Liver (tissue), 9 donors: ENCODE data around the gene ARMS2. TPM values are rescaled to one million over a fixed set of nuclear protein-coding genes. Genes with fewer than 3 reads are reported as not detected.
A peak's percentile ranks its signal among the peaks of the same experiment; 100 is the strongest.

ENCODE experiments used
- DNase-seq: peaks from one replicate; pipeline ENCODE4 v3.0.0-alpha.2; 2017; ENCODE audit warnings: low spot score
- H3K27ac ChIP-seq, 2 donors: one replicate each; pipeline ENCODE4 v1.7.0; 2013; ENCODE audit warnings: inconsistent platforms in 2 of 2, low read length in 2 of 2, control low read depth in 1 of 2, low read depth in 1 of 2, mild to moderate bottlenecking in 1 of 2
- H3K27me3 ChIP-seq, 4 donors: one replicate each; pipeline versions ENCODE4 v1.6.1 to v1.7.0; 2013; ENCODE audit warnings: low read length in 3 of 4, inconsistent platforms in 1 of 4, mild to moderate bottlenecking in 1 of 4, moderate library complexity in 1 of 4; ENCODE audit not compliant: control insufficient read depth in 4 of 4, insufficient read depth in 4 of 4
- H3K36me3 ChIP-seq, 4 donors: one replicate each; pipeline versions ENCODE4 v1.6.1 to v1.7.0; 2013; ENCODE audit warnings: low read length in 3 of 4, mild to moderate bottlenecking in 3 of 4, low read depth in 1 of 4, moderate library complexity in 1 of 4; ENCODE audit not compliant: control insufficient read depth in 4 of 4, insufficient read depth in 3 of 4
- H3K4me1 ChIP-seq, 4 donors: one replicate each; pipeline versions ENCODE4 v1.6.1 to v1.7.0; 2013; ENCODE audit warnings: low read length in 3 of 4, mild to moderate bottlenecking in 3 of 4, moderate library complexity in 1 of 4; ENCODE audit not compliant: control insufficient read depth in 4 of 4, insufficient read depth in 4 of 4
- H3K4me3 ChIP-seq, 3 donors: one replicate each; pipeline versions ENCODE4 v1.6.1 to v1.7.0; 2013; ENCODE audit warnings: low read length in 3 of 3, control low read depth in 1 of 3, low read depth in 1 of 3, mild to moderate bottlenecking in 1 of 3
- H3K9ac ChIP-seq, 2 donors: one replicate each; pipeline ENCODE4 v1.7.0; 2013; ENCODE audit warnings: low read length in 2 of 2, mild to moderate bottlenecking in 2 of 2, moderate library complexity in 2 of 2, control low read depth in 1 of 2, low read depth in 1 of 2
- H3K9me3 ChIP-seq, 4 donors: one replicate each; pipeline versions ENCODE4 v1.6.1 to v1.7.0; 2013; ENCODE audit warnings: low read length in 3 of 4; ENCODE audit not compliant: control insufficient read depth in 4 of 4
- CTCF ChIP-seq: fragments of 150-350 bp; IDR thresholded peaks from 2 replicates; pipeline ENCODE4 v1.5.1; 2017; ENCODE audit warnings: improper control_type of control experiment, low read depth, low read length; ENCODE audit not compliant: missing input control
- EGR1 ChIP-seq, 2 donors: IDR thresholded peaks; 2 replicates each; pipeline ENCODE4 v1.6.1; 2016 to 2018; ENCODE audit warnings: antibody characterized with exemption in 2 of 2, low read depth in 2 of 2
- FOXA1 ChIP-seq: IDR thresholded peaks from 2 replicates; pipeline ENCODE4 v1.6.1; 2016; ENCODE audit warnings: antibody characterized with exemption
- FOXA2 ChIP-seq: IDR thresholded peaks from 2 replicates; pipeline ENCODE4 v1.6.1; 2016; ENCODE audit warnings: antibody characterized with exemption
- GABPA ChIP-seq, 2 donors: IDR thresholded peaks in 1 of 2; conservative IDR thresholded peaks in 1 of 2; 2 replicates each; pipeline ENCODE4 v1.6.1; 2016; ENCODE audit warnings: antibody characterized with exemption in 2 of 2, mild to moderate bottlenecking in 1 of 2, moderate library complexity in 1 of 2
- HNF4A ChIP-seq, 2 donors: conservative IDR thresholded peaks; 2 replicates each; pipeline ENCODE4 v1.6.1; 2016; ENCODE audit warnings: antibody characterized with exemption in 2 of 2, mild to moderate bottlenecking in 2 of 2
- HNF4G ChIP-seq: IDR thresholded peaks from 2 replicates; pipeline ENCODE4 v1.6.1; 2016; ENCODE audit warnings: antibody characterized with exemption
- JUND ChIP-seq, 2 donors: IDR thresholded peaks; 2 replicates each; pipeline ENCODE4 v1.6.1; 2016; ENCODE audit warnings: antibody characterized with exemption in 2 of 2
- RAD21 ChIP-seq, 2 donors: IDR thresholded peaks; 2 replicates each; pipeline ENCODE4 v1.6.1; 2016; ENCODE audit warnings: antibody characterized with exemption in 2 of 2, mild to moderate bottlenecking in 2 of 2
- RXRA ChIP-seq, 2 donors: IDR thresholded peaks; 2 replicates each; pipeline ENCODE4 v1.6.1; 2017 to 2018; ENCODE audit warnings: antibody characterized with exemption in 2 of 2, mild to moderate bottlenecking in 1 of 2
- SP1 ChIP-seq: IDR thresholded peaks from 2 replicates; pipeline ENCODE4 v1.6.1; 2018; ENCODE audit warnings: antibody characterized with exemption, mild to moderate bottlenecking
- TAF1 ChIP-seq: conservative IDR thresholded peaks from 2 replicates; pipeline ENCODE4 v1.6.1; 2016; ENCODE audit warnings: antibody characterized with exemption, mild to moderate bottlenecking
- YY1 ChIP-seq: IDR thresholded peaks from 2 replicates; pipeline ENCODE4 v1.6.1; 2016; ENCODE audit warnings: antibody characterized with exemption, mild to moderate bottlenecking
- ZBTB33 ChIP-seq: IDR thresholded peaks from 2 replicates; pipeline ENCODE4 v1.6.1; 2016; ENCODE audit warnings: antibody characterized with exemption
- WGBS: extraction: QIAGEN DNeasy Blood & Tissue Kit; methylation state at CpG from one replicate; pipeline ENCODE4 v1.1.7; 2013; 5-methylcytosine and 5-hydroxymethylcytosine counted together
- polyA plus RNA-seq, 2 donors: library from polyadenylated mRNA; stranded (reverse) in 1 of 2; unstranded in 1 of 2; fragments of 200-250 nt in 1 of 2; fragments of >200 nt in 1 of 2; fragmentation: Nextera tagmentation in 1 of 2; extraction: Ambion mirVana in 1 of 2; gene quantifications; one replicate each; pipeline versions ENCODE4 v1.2.1 to v1.2.3, GENCODE V29; 2013 to 2015
- total RNA-seq, 2 donors: library from RNA; depleted of rRNA; stranded (reverse); fragments of >200 nt; gene quantifications; one replicate each; pipeline ENCODE4 v1.2.3, GENCODE V29; 2014
- TF ChIP-seq, protein P1 (sequence below): IDR thresholded peaks from 2 replicates; pipeline ENCODE4 v1.6.1; 2016; ENCODE audit warnings: antibody characterized with exemption
- TF ChIP-seq, protein P2 (sequence below): IDR thresholded peaks from 2 replicates; pipeline ENCODE4 v1.6.1; 2016; ENCODE audit warnings: antibody characterized with exemption, mild to moderate bottlenecking
- donor health status: healthy.
- donor health status: healthy.
- donor health status: healthy.
- donor health status: healthy.
- donor health status: healthy.

The ARMS2 gene
- total and polyA plus RNA-seq, 4 donors = 0.17 TPM; not detected in 3

- Histone ChIP-seq H3K27ac (peak overlapping the region; percentile 37 to 53), H3K9ac (no peak overlapping the region), H3K36me3 (peaks cover 0 to 2% (median 0%) of the 10 kb centered on the region in 4 donors), H3K27me3 (no peaks in the 10 kb centered on the region), H3K9me3 (no peaks in the 10 kb centered on the region), H3K4me1 (peaks cover 3 to 27% (median 15%) of the 10 kb centered on the region in 4 donors), H3K4me3 (peak overlapping the region; percentile 36 to 90 (median 59))
- 2% methylated on average over 40 of the region's 40 CpGs for WGBS
- TF ChIP-seq RXRA (IDR thresholded peaks at IDR 0.05) = no peak
- no peak for TF ChIP-seq SP1
- no peak for DNase-seq
Measured at GRCh38 chr10:122460891-122461293, 6.4 kb downstream of the ARMS2 start.

- peak within 1 kb of the TSS; percentile 45 to 50 for H3K9ac ChIP-seq
- H3K9me3 ChIP-seq = no peaks in the 10 kb centered on the region
- no peaks in the 10 kb centered on the region for H3K27me3 ChIP-seq
- peak within 1 kb of the TSS; percentile 75 to 78 for H3K27ac ChIP-seq
- DNase-seq = peak; percentile 44
- under 1% methylated on average over 56 of the region's 56 CpGs for WGBS
- peaks cover 0 to 2% (median 0%) of the 10 kb centered on the region in 4 donors for H3K36me3 ChIP-seq
- TF ChIP-seq EGR1 (IDR thresholded peaks at IDR 0.05; ENCODE audit: low read depth in 2 of 2) (no peak), GABPA (IDR thresholded peaks at IDR 0.05 in 1 of 2, conservative IDR thresholded peaks at IDR 0.05 in 1 of 2) (no peak), RAD21 (IDR thresholded peaks at IDR 0.05) (no peak), TAF1 (no peak), RXRA (IDR thresholded peaks at IDR 0.05) (no peak), FOXA1 (no peak), HNF4A (conservative IDR thresholded peaks at IDR 0.05) (no peak), HNF4G (no peak), FOXA2 (no peak), YY1 (no peak), ZBTB33 (no peak), JUND (IDR thresholded peaks at IDR 0.05) (no peak)
- TF ChIP-seq, protein P1, sequence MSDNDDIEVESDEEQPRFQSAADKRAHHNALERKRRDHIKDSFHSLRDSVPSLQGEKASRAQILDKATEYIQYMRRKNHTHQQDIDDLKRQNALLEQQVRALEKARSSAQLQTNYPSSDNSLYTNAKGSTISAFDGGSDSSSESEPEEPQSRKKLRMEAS = no peak
- peaks cover 3 to 27% (median 15%) of the 10 kb centered on the region in 4 donors for H3K4me1 ChIP-seq
- H3K4me3 ChIP-seq = peak within 1 kb of the TSS; percentile 41 to 90 (median 85)
Measured at GRCh38 chr10:122461367-122461728, 6.9 kb downstream of the ARMS2 start, which contains the start of gene HTRA1. TSS of gene HTRA1 (plus strand) at chr10:122461553. CDS start at chr10:122461653, 100 bp downstream.

DNA sequence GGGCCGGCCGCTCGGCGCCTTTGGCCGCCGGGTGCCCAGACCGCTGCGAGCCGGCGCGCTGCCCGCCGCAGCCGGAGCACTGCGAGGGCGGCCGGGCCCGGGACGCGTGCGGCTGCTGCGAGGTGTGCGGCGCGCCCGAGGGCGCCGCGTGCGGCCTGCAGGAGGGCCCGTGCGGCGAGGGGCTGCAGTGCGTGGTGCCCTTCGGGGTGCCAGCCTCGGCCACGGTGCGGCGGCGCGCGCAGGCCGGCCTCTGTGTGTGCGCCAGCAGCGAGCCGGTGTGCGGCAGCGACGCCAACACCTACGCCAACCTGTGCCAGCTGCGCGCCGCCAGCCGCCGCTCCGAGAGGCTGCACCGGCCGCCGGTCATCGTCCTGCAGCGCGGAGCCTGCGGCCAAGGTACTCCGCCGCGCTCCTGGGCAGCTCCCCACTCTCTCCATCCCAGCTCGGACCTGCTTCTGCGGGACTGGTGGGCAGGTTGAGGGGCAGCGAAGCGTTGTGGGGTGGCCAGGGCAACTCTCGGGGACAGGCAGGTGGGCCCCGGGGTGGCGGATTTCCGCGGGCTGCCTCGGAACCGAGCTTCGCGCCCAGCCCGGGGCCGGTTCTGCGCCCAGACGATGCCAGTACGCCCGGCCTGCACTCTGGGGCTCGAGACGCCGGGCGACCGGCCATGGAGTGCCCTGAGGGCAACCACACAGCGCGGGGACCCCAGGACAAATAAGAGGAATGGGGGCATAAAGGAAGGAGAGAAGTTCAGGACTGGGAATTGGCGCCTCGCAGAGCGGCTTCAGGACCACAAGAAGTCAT, 7.5 kb downstream of the ARMS2 start:
- H3K27ac ChIP-seq = peak overlapping the region; percentile 75 to 78
- H3K27me3 ChIP-seq = no peaks in the 10 kb centered on the region
- no peak for DNase-seq
- no peaks in the 10 kb centered on the region for H3K9me3 ChIP-seq
- peaks cover 0 to 2% (median 0%) of the 10 kb centered on the region in 4 donors for H3K36me3 ChIP-seq
- peaks cover 3 to 27% (median 15%) of the 10 kb centered on the region in 4 donors for H3K4me1 ChIP-seq
- H3K9ac ChIP-seq = peak overlapping the region; percentile 45 to 50
- H3K4me3 ChIP-seq = peak overlapping the region; percentile 41 to 90 (median 85)
- WGBS = under 1% methylated on average over 95 of the region's 95 CpGs
- TF ChIP-seq RAD21 (IDR thresholded peaks at IDR 0.05) = no peak
- no peak for TF ChIP-seq HNF4G
- no peak for TF ChIP-seq EGR1 (IDR thresholded peaks at IDR 0.05; ENCODE audit: low read depth in 2 of 2)
- no peak for TF ChIP-seq FOXA1
- TF ChIP-seq, protein P1 = no peak
- no peak for TF ChIP-seq GABPA (IDR thresholded peaks at IDR 0.05 in 1 of 2, conservative IDR thresholded peaks at IDR 0.05 in 1 of 2)
- no peak for TF ChIP-seq FOXA2
- TF ChIP-seq, protein P2, sequence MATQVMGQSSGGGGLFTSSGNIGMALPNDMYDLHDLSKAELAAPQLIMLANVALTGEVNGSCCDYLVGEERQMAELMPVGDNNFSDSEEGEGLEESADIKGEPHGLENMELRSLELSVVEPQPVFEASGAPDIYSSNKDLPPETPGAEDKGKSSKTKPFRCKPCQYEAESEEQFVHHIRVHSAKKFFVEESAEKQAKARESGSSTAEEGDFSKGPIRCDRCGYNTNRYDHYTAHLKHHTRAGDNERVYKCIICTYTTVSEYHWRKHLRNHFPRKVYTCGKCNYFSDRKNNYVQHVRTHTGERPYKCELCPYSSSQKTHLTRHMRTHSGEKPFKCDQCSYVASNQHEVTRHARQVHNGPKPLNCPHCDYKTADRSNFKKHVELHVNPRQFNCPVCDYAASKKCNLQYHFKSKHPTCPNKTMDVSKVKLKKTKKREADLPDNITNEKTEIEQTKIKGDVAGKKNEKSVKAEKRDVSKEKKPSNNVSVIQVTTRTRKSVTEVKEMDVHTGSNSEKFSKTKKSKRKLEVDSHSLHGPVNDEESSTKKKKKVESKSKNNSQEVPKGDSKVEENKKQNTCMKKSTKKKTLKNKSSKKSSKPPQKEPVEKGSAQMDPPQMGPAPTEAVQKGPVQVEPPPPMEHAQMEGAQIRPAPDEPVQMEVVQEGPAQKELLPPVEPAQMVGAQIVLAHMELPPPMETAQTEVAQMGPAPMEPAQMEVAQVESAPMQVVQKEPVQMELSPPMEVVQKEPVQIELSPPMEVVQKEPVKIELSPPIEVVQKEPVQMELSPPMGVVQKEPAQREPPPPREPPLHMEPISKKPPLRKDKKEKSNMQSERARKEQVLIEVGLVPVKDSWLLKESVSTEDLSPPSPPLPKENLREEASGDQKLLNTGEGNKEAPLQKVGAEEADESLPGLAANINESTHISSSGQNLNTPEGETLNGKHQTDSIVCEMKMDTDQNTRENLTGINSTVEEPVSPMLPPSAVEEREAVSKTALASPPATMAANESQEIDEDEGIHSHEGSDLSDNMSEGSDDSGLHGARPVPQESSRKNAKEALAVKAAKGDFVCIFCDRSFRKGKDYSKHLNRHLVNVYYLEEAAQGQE = no peak
- no peak for TF ChIP-seq CTCF
- no peak for TF ChIP-seq HNF4A (conservative IDR thresholded peaks at IDR 0.05)
- no peak for TF ChIP-seq JUND (IDR thresholded peaks at IDR 0.05)
